ENCODE data around the gene FAXDC2.
A peak's percentile ranks its signal among the peaks of the same experiment; 100 is the strongest.

FAXDC2 gene

GRCh38 chr5:154793599-154794524 lies 56.5 kb downstream of the FAXDC2 start:
- DNase-seq, result no peak

DNA sequence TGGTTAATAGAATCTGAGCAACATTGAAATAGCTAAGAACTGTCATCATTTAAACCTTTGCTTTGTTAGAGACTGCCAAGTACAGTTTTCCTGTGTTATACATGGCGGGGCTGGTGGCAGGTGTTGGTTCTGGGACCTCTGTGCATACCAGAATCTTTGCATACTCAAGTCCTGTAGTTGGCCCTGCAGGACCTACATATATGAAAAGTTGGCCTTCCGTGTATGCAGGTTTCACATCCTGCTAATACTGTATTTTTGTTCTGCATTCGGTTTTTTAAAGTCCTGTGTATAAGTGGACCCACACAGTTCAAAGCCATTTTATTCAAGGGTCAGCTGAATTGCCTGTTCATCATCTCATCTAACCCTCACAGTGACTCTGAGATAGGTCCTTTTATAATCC lies 58.9 kb downstream of the FAXDC2 start:
- DNase-seq, result no peak

DNA sequence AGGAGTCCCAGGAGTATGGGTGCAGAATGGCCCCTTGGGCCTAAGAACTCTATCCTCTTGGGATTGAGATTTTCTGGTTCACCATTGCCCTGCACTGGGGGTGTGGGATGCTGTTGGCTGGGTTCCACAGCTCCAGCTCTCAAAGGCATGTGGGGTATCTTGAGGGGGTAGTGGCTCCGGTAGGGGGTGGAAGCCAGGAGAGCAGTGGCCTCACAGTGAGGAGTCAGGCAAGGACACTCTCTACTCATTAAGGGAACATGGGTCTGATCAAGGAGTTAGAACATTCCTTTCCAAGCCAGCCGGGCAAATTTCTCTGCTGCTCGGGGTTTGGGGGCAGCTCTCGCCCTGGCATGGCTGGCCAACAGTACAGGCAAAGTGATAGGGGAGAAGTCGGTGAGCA lies 62.2 kb downstream of the FAXDC2 start:
- DNase-seq, result no peak

- DNase-seq, result no peak
Measured at GRCh38 chr5:154786414-154786813, 64.0 kb downstream of the FAXDC2 start.

DNA sequence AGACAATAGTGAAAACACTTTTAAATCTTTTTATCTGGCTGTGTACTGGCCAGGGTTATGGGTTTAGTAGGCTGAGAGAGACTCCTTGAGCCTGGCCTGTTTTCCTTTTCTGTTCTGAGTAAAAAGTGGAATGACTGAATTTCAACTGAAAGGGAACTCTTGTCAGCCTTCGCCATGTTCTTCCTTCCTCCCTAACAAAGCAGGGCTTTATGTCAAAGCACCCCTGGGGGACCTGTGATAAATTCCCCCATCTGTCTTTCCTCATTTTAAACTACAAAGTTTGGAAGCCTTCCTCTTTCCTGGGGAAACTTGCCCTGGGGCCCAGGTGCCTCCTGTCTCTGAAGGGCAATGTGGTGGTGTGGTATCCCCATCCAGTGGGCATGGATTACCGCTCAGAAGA lies 65.5 kb downstream of the FAXDC2 start:
- DNase-seq, result no peak

DNA sequence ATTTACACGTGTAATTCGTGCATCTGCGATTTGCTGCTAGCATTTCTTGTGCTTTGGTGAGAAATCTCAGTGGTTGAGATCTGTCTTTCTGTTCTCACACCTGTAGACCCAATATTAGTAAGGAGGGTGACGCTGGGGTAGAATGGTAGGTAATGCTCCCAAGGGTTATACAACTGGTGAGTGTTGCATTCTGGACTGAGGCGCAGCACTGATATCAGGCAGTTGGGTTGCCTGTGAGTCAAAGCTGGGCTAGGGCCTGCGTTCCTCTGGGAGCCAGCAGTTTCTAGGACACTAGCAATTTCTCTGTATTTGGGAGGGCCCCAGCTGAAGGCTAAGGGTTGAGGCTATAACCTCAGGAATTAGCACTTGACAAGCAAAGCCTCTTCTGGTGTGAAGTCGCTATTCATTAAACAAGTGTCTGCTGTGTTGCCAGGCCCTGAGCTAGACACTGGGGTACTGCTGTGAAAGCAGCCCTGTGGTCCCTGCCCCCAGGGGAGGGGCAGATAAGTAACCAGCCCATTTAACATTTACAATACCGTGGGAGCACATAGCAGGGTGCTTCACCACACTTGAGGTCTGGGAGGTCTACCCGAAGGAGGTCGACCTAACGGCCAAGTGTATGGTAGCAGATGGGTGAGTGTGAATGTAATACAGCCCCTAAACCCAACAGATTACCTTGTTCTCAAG lies 66.5 kb downstream of the FAXDC2 start:
- no peak for DNase-seq

- no peak for DNase-seq
Measured at GRCh38 chr5:154782812-154783592, 67.4 kb downstream of the FAXDC2 start.

GRCh38 chr5:154782326-154782725 lies 68.1 kb downstream of the FAXDC2 start:
- no peak for DNase-seq

DNA sequence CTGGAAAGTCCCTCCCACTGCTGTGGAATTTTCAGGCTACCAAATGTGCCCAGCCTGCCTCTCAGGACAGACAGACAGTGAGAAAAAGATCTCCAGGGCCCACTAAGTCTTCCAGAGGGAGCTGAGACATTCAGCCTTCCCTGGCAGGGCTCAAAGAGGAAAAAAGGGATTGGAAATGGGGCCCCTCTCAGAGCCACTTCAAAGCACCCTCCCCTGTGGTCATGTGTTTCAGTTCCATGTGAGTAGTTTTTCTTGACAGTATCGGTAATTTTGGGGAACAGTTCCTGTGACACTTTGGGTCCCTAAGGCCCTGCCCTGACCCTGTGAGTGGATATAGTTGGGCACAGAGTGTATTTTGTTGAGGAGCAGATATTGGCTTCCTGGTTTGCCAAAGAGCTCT lies 70.3 kb downstream of the FAXDC2 start:
- no peak for DNase-seq

DNA sequence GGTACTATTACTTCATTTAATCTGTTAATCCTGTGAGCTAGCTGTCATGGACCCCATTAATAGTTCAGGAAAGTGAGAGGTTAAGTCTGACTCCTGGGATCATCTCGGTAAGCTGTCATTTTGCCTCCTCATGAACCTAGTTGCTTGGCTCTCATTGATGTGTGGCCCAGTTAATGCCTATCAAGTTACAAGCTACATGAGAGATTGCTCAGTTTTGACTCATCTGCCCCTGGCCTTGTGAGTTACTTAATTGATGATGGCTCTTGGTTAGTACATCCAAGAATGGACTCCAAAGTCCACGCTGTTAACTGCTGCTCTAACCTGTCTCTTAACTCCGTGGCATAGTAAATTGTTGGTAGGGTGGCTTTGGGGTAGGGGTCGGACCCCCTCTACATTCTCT lies 71.3 kb downstream of the FAXDC2 start:
- DNase-seq, result peak; percentile 82

GRCh38 chr5:154778534-154778933 lies 71.9 kb downstream of the FAXDC2 start:
- DNase-seq, result no peak

DNA sequence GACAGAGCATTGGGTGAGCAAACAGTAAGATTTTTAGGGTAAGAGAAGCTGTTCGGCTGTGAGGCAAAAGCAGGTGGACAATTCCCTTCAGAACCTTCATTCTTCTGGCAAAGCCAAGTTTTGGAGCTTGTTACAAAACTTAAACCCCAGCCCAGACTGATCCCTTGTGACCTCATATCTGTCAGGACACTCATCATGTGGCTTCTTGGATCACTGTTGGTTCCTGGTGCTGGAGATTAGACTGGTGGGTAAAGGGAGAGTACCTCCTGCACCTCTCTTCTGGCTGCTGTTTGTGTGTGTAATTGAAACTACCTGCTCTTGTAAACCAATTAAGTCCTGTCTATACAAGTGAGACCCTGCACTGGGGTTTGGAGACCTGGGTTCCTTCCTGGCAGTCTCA lies 74.2 kb downstream of the FAXDC2 start:
- no peak for DNase-seq

- DNase-seq, result no peak
Measured at GRCh38 chr5:154773326-154773725, 77.1 kb downstream of the FAXDC2 start.

GRCh38 chr5:154771383-154771901 lies 79.0 kb downstream of the FAXDC2 start:
- peak; percentile 90 for DNase-seq

DNA sequence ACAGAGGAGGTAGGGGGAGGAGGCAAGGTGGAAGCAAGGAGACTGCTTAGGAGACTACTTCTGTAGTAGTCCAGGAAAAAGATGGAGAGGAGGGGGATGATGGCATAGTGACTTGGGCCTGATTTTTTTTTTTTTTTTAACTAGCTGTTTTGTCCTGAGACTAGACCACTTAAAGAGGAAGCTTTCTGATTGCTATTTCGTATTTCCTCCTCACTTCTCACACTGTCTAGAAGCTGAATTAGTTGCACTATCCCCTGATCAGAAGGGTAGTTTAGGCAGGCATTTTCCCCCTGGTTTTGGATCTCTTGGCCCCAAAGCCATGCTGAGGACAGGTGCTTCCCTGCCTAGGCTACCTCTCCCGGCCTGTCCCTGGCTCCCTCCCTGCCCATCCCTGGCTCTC lies 80.3 kb downstream of the FAXDC2 start:
- no peak for DNase-seq

Measured in fibroblast of skin of right quadriceps (primary cell).